ENCODE data around the gene NFATC3. TPM values are rescaled to one million over a fixed set of nuclear protein-coding genes. Genes with fewer than 3 reads are reported as not detected.

The NFATC3 gene
- total RNA-seq, 2 donors from 2014 or later, result 27.4 to 30.1 TPM

GRCh38 chr16:68087688-68088087 is 2.5 kb downstream of the NFATC3 start:
- Histone ChIP-seq H3K27ac (ENCODE audit: low read depth, low read length) (no peak overlapping the region), H3K4me3 (ENCODE audit: low read length) (peak overlapping the region; percentile 92), H3K36me3 (ENCODE audit: control insufficient read depth, insufficient read depth, low read length) (no peaks in the 10 kb centered on the region), H3K9me3 (ENCODE audit: control insufficient read depth, low read length) (no peaks in the 10 kb centered on the region), H3K9ac (ENCODE audit: extremely low read depth, low read length, poor library complexity, severe bottlenecking) (no peak overlapping the region), H3K4me1 (ENCODE audit: control insufficient read depth, insufficient read depth, low read length) (peaks cover 16% of the 10 kb centered on the region), H3K27me3 (ENCODE audit: control insufficient read depth, insufficient read depth, low read length, poor library complexity, severe bottlenecking) (no peaks in the 10 kb centered on the region)
- Mint-ChIP-seq H3K27ac (no peak overlapping the region), H3K4me3 (no peak overlapping the region), H3K36me3 (ENCODE audit: low read depth) (no peaks in the 10 kb centered on the region), H3K9me3 (no peaks in the 10 kb centered on the region), H3K4me1 (peaks cover 35% of the 10 kb centered on the region), H3K27me3 (ENCODE audit: insufficient read depth) (no peaks in the 10 kb centered on the region)
- DNase-seq, result no peak
- TF ChIP-seq, protein P1, sequence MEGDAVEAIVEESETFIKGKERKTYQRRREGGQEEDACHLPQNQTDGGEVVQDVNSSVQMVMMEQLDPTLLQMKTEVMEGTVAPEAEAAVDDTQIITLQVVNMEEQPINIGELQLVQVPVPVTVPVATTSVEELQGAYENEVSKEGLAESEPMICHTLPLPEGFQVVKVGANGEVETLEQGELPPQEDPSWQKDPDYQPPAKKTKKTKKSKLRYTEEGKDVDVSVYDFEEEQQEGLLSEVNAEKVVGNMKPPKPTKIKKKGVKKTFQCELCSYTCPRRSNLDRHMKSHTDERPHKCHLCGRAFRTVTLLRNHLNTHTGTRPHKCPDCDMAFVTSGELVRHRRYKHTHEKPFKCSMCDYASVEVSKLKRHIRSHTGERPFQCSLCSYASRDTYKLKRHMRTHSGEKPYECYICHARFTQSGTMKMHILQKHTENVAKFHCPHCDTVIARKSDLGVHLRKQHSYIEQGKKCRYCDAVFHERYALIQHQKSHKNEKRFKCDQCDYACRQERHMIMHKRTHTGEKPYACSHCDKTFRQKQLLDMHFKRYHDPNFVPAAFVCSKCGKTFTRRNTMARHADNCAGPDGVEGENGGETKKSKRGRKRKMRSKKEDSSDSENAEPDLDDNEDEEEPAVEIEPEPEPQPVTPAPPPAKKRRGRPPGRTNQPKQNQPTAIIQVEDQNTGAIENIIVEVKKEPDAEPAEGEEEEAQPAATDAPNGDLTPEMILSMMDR (conservative IDR thresholded peaks at IDR 0.05), result no peak
- WGBS, 2 experiments (ENCODE audit: insufficient coverage in 1 of 2, insufficient read length in 1 of 2), result 96 to 100% methylated on average over 2 of the region's 2 CpGs

- H3K36me3 ChIP-seq (ENCODE audit: control insufficient read depth, insufficient read depth, low read length), result no peaks in the 10 kb centered on the region
- H3K4me1 Mint-ChIP-seq, result peaks cover 34% of the 10 kb centered on the region
- H3K27ac ChIP-seq (ENCODE audit: low read depth, low read length), result no peak overlapping the region
- no peak overlapping the region for H3K4me3 Mint-ChIP-seq
- no peak overlapping the region for H3K4me3 ChIP-seq (ENCODE audit: low read length)
- H3K9me3 Mint-ChIP-seq, result no peaks in the 10 kb centered on the region
- H3K27me3 ChIP-seq (ENCODE audit: control insufficient read depth, insufficient read depth, low read length, poor library complexity, severe bottlenecking), result no peaks in the 10 kb centered on the region
- H3K4me1 ChIP-seq (ENCODE audit: control insufficient read depth, insufficient read depth, low read length), result peaks cover 16% of the 10 kb centered on the region
- TF ChIP-seq, protein P1 (conservative IDR thresholded peaks at IDR 0.05), result no peak
- DNase-seq, result no peak
- H3K27me3 Mint-ChIP-seq (ENCODE audit: insufficient read depth), result no peaks in the 10 kb centered on the region
- H3K9me3 ChIP-seq (ENCODE audit: control insufficient read depth, low read length), result no peaks in the 10 kb centered on the region
- H3K27ac Mint-ChIP-seq, result no peak overlapping the region
- H3K9ac ChIP-seq (ENCODE audit: extremely low read depth, low read length, poor library complexity, severe bottlenecking), result no peak overlapping the region
- no peaks in the 10 kb centered on the region for H3K36me3 Mint-ChIP-seq (ENCODE audit: low read depth)
- WGBS, 2 experiments (ENCODE audit: insufficient coverage in 1 of 2, insufficient read length in 1 of 2), result 90 to 92% methylated on average over 2 to 8 of the region's 9 CpGs
Measured at GRCh38 chr16:68088130-68088972, 3.2 kb downstream of the NFATC3 start.

DNA sequence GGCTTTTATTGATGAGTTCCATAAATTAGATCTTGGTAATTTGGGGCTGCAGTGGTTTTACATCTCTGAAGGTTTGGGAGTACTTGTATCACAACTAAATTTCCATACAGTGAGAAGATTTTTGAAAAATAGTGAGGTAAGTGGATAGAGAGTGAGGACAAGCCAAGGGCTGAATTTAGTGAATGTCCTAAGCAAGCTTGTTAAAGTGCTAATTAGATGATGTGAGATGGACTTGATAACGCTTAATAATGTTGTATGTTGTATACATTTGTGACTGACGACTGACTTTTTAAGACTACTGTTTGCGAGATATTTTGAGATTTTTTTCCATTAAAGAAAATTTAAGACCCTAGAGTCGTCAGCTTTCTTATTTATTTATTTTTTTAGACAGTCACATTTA is 3.9 kb downstream of the NFATC3 start:
- no peak overlapping the region for H3K27ac ChIP-seq (ENCODE audit: low read depth, low read length)
- no peaks in the 10 kb centered on the region for H3K9me3 ChIP-seq (ENCODE audit: control insufficient read depth, low read length)
- TF ChIP-seq, protein P1 (conservative IDR thresholded peaks at IDR 0.05), result no peak
- H3K4me3 ChIP-seq (ENCODE audit: low read length), result no peak overlapping the region
- Mint-ChIP-seq H3K36me3 (ENCODE audit: low read depth) (no peaks in the 10 kb centered on the region), H3K27me3 (ENCODE audit: insufficient read depth) (no peaks in the 10 kb centered on the region), H3K4me1 (peaks cover 28% of the 10 kb centered on the region), H3K9me3 (no peaks in the 10 kb centered on the region), H3K4me3 (no peak overlapping the region), H3K27ac (no peak overlapping the region)
- H3K9ac ChIP-seq (ENCODE audit: extremely low read depth, low read length, poor library complexity, severe bottlenecking), result no peak overlapping the region
- H3K27me3 ChIP-seq (ENCODE audit: control insufficient read depth, insufficient read depth, low read length, poor library complexity, severe bottlenecking), result no peaks in the 10 kb centered on the region
- H3K4me1 ChIP-seq (ENCODE audit: control insufficient read depth, insufficient read depth, low read length), result peaks cover 15% of the 10 kb centered on the region
- DNase-seq, result no peak
- WGBS, 2 experiments (ENCODE audit: insufficient coverage in 1 of 2, insufficient read length in 1 of 2), result 95 to 100% methylated on average over 2 to 3 of the region's 4 CpGs
- no peaks in the 10 kb centered on the region for H3K36me3 ChIP-seq (ENCODE audit: control insufficient read depth, insufficient read depth, low read length)
